GM19452 (cell line): Measurements from ENCODE around the gene MYO1G.

Source experiments
- ATAC-seq: cut with Tn5 transposase; IDR thresholded peaks from one replicate; pipeline ENCODE4 v1.9.1; 2021; ENCODE audit not compliant: unreplicated experiment

The MYO1G gene

GRCh38 chr7:44967571-44968446 is 11.0 kb downstream of the MYO1G start:
- no peak for ATAC-seq

- ATAC-seq: no peak
These were observed 11.9 kb downstream of the MYO1G start for GRCh38 chr7:44966731-44967538.

- ATAC-seq: no peak
These were observed 12.7 kb downstream of the MYO1G start for GRCh38 chr7:44965937-44966730.

- no peak for ATAC-seq
These were observed 13.3 kb downstream of the MYO1G start for GRCh38 chr7:44965441-44965903.

GRCh38 chr7:44964831-44965440 is 13.9 kb downstream of the MYO1G start:
- ATAC-seq: no peak

GRCh38 chr7:44964384-44964830 is 14.4 kb downstream of the MYO1G start:
- ATAC-seq: no peak

GRCh38 chr7:44963364-44964290 is 15.2 kb downstream of the MYO1G start:
- no peak for ATAC-seq

- no peak for ATAC-seq
These were observed 16.1 kb downstream of the MYO1G start for GRCh38 chr7:44962483-44963251.

GRCh38 chr7:44961844-44962482 is 16.9 kb downstream of the MYO1G start:
- ATAC-seq: no peak

- ATAC-seq: no peak
These were observed 18.7 kb downstream of the MYO1G start for GRCh38 chr7:44960011-44960580.

- no peak for ATAC-seq
These were observed 19.3 kb downstream of the MYO1G start for GRCh38 chr7:44959433-44959951.

- ATAC-seq: no peak
These were observed 20.0 kb downstream of the MYO1G start for GRCh38 chr7:44958645-44959344.

GRCh38 chr7:44956157-44956766 is 22.6 kb downstream of the MYO1G start:
- no peak for ATAC-seq

GRCh38 chr7:44955733-44956132 is 23.1 kb downstream of the MYO1G start:
- ATAC-seq: no peak

GRCh38 chr7:44953156-44953555 is 25.7 kb downstream of the MYO1G start:
- ATAC-seq: no peak

- no peak for ATAC-seq
These were observed 29.5 kb downstream of the MYO1G start for GRCh38 chr7:44949303-44949702.

- ATAC-seq: no peak
These were observed 33.3 kb downstream of the MYO1G start for GRCh38 chr7:44945479-44945878.
